Karpas-422 (cell line): Measurements from ENCODE around the gene HIPK1. TPM values are rescaled to one million over a fixed set of nuclear protein-coding genes. Genes with fewer than 3 reads are reported as not detected.

ENCODE experiments used
- DNase-seq: peaks from one replicate; pipeline ENCODE4 v3.0.0-alpha.2; 2015
- H2AFZ ChIP-seq: fragments of 200-600 bp; sonication (generic); 2 replicates; pipeline ENCODE4 v1.6.1; 2014; ENCODE audit warnings: antibody characterized with exemption, low read length, mixed read lengths
- H3K27ac ChIP-seq: fragments of 200-600 bp; sonication (generic); 2 replicates; pipeline ENCODE4 v1.5.1; 2014; ENCODE audit warnings: mild to moderate bottlenecking, low read length, moderate library complexity
- H3K27me3 ChIP-seq: fragments of 200-600 bp; sonication (generic); 2 replicates; pipeline ENCODE4 v1.6.1; 2014; ENCODE audit warnings: low read length, mixed read lengths
- H3K36me3 ChIP-seq: fragments of 200-600 bp; sonication (generic); 2 replicates; pipeline ENCODE4 v1.6.1; 2014; ENCODE audit warnings: low read length, mixed read lengths; ENCODE audit not compliant: insufficient read depth
- H3K4me1 ChIP-seq: fragments of 200-600 bp; sonication (generic); 2 replicates; pipeline ENCODE4 v1.6.1; 2014; ENCODE audit warnings: mild to moderate bottlenecking, low read length, mixed read lengths
- H3K4me2 ChIP-seq: fragments of 200-600 bp; sonication (generic); 2 replicates; pipeline ENCODE4 v1.6.1; 2014; ENCODE audit warnings: low read length, low read depth, mild to moderate bottlenecking; ENCODE audit not compliant: poor library complexity, severe bottlenecking
- H3K4me3 ChIP-seq: fragments of 200-600 bp; sonication (generic); 2 replicates; pipeline ENCODE4 v1.5.1; 2014; ENCODE audit warnings: mild to moderate bottlenecking, antibody characterized with exemption, low read length, mixed read lengths
- H3K79me2 ChIP-seq: fragments of 200-600 bp; sonication (generic); 2 replicates; pipeline ENCODE4 v1.6.1; 2014; ENCODE audit warnings: mild to moderate bottlenecking, low read length, mixed read lengths
- H3K9ac ChIP-seq: fragments of 200-600 bp; sonication (generic); 2 replicates; pipeline ENCODE4 v1.6.0; 2014; ENCODE audit warnings: low read length
- H3K9me2 ChIP-seq: fragments of 200-600 bp; sonication (generic), shearing (Covaris generic); replicated peaks from 2 replicates; pipeline ENCODE4 v1.6.0; 2014; ENCODE audit warnings: mild to moderate bottlenecking, low read length, moderate library complexity; ENCODE audit not compliant: insufficient read depth
- H3K9me3 ChIP-seq: fragments of 300-700, 200-600 bp; sonication (generic); 2 replicates; pipeline ENCODE4 v1.6.1; 2014; ENCODE audit warnings: low read length, mixed read lengths
- H4K20me1 ChIP-seq: fragments of 200-600 bp; sonication (generic); 2 replicates; pipeline ENCODE4 v1.6.1; 2014; ENCODE audit warnings: mild to moderate bottlenecking, antibody characterized with exemption, low read length, low read depth; ENCODE audit not compliant: insufficient read depth
- total RNA-seq: library from RNA; depleted of rRNA; stranded (reverse); fragments of >200 nt; shearing (Covaris generic); gene quantifications from 2 replicates; pipeline ENCODE4 v1.2.3, GENCODE V29; 2014; ENCODE audit warnings: low replicate concordance

Gene HIPK1
- total RNA-seq, 1 experiment from 2014 or later = 36.0 TPM

DNA sequence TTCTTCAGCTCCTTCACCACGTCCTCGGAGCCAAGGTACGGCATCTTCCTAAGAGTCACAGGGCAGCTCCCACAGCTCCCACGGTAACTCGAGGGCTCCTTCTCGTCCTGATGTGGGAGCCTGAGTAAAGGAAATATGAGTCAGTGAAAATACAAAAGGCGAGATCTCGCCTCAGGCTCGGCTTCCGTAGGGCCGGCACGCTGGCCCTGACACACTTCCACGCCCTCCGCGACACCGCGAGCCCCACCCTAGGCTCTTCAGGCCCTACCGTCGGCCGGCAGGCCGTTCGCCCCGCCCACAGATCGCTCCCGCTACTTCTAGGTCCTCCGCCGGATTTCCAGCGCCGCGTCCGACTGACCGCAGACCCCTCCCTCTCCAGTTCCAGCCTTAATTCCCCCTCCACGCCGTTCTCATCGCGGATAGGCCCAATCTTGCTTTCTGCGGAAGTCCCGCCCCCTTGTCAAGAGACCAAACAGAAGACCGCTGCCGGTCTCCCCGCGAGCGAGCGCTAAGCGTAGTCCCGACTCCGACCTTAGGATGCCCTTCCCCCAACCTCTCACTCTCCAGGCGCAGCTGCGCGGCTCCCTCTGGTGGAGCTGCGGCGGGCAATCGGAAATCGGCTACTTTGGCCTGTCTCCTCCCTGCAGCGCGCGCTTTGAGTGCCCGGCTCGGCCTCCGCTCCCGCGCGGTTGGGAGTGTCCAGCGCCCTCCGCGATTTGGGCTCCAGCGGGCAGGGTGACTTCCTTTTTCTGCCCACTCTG lies 24.3 kb upstream of the HIPK1 start, which contains the start of the genes AP4B1 and DCLRE1B:
Gene AP4B1 (minus strand): TSS at position 126 of the 761 bp plus-strand sequence. CDS start 82 bp downstream, at position 44.
Gene DCLRE1B (plus strand): TSS at position 653 of the 761 bp plus-strand sequence. CDS start 261 bp downstream, outside the sequence.
- H3K27ac ChIP-seq = peak within 1 kb of the TSS; percentile 68
- peak; percentile 100 for DNase-seq
- peak within 1 kb of the TSS; percentile 76 for H3K4me3 ChIP-seq
- peaks cover 33% of the 10 kb centered on the region for H3K36me3 ChIP-seq
- H3K4me2 ChIP-seq = peak within 1 kb of the TSS; percentile 78
- peak within 1 kb of the TSS; percentile 91 for H3K9ac ChIP-seq
- no peaks in the 10 kb centered on the region for H3K9me2 ChIP-seq
- peaks cover 21% of the 10 kb centered on the region for H3K4me1 ChIP-seq
- no peaks in the 10 kb centered on the region for H3K9me3 ChIP-seq
- H2AFZ ChIP-seq = peak within 1 kb of the TSS; percentile 92
- peaks cover 53% of the 10 kb centered on the region for H3K79me2 ChIP-seq
- H3K27me3 ChIP-seq = no peaks in the 10 kb centered on the region
- H4K20me1 ChIP-seq = no peaks in the 10 kb centered on the region

- Histone ChIP-seq H3K4me2 (peak overlapping the region; percentile 73), H3K9ac (peak overlapping the region; percentile 91), H3K36me3 (peaks cover 33% of the 10 kb centered on the region), H3K79me2 (peaks cover 50% of the 10 kb centered on the region), H3K9me3 (no peaks in the 10 kb centered on the region), H3K27me3 (no peaks in the 10 kb centered on the region), H4K20me1 (no peaks in the 10 kb centered on the region), H3K4me3 (peak overlapping the region; percentile 75), H2AFZ (peak overlapping the region; percentile 92), H3K27ac (peak overlapping the region; percentile 57), H3K4me1 (peaks cover 21% of the 10 kb centered on the region), H3K9me2 (no peaks in the 10 kb centered on the region)
- DNase-seq = peak; percentile 78
Measured at GRCh38 chr1:113905435-113905861, 23.7 kb upstream of the HIPK1 start.

DNA sequence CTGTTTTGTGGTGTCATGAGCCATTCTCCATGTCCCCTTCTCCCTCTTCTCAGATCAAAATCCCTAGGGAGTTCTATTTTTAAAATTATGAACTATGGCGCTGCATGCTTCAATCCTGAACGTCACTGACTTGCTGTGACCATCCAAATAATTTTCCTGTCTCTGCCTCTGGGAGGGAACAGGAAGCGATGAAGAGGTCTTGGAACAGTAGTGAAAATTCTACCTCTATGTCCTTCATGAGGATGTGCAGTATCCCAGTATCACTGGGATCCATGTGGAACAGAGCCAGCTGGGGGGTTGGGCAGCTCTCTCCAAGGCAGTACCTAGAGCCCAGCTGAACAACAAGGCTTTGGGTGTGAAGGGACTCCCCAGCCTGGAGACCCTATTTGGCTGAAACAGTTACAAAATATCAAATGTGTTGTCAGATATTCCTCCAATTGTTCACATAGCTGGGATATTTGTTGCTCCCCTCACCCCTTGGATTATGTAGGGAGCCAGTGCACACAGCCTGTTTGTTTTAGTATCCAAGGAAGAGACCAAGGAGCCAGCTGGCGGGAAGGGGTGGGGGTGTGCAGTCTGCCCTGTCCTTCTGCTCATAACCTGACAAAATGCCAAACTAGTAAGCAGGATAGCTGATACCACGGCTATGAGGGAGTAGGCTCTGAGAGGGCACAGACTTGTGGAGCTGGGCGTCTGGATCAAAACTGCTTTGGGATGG lies 16.4 kb upstream of the HIPK1 start:
- no peaks in the 10 kb centered on the region for H3K79me2 ChIP-seq
- H4K20me1 ChIP-seq = no peaks in the 10 kb centered on the region
- no peak overlapping the region for H3K27ac ChIP-seq
- peaks cover 28% of the 10 kb centered on the region for H3K36me3 ChIP-seq
- no peak overlapping the region for H3K9ac ChIP-seq
- H3K4me3 ChIP-seq = no peak overlapping the region
- H3K4me1 ChIP-seq = no peaks in the 10 kb centered on the region
- no peak for DNase-seq
- H2AFZ ChIP-seq = no peak overlapping the region
- no peaks in the 10 kb centered on the region for H3K9me3 ChIP-seq
- H3K9me2 ChIP-seq = no peaks in the 10 kb centered on the region
- no peaks in the 10 kb centered on the region for H3K27me3 ChIP-seq
- no peak overlapping the region for H3K4me2 ChIP-seq

GRCh38 chr1:113913312-113913668 lies 15.8 kb upstream of the HIPK1 start:
- DNase-seq = no peak
- Histone ChIP-seq H3K4me2 (no peak overlapping the region), H3K9me2 (no peaks in the 10 kb centered on the region), H3K4me3 (no peak overlapping the region), H4K20me1 (no peaks in the 10 kb centered on the region), H3K9ac (no peak overlapping the region), H2AFZ (no peak overlapping the region), H3K36me3 (peaks cover 24% of the 10 kb centered on the region), H3K27ac (no peak overlapping the region), H3K79me2 (no peaks in the 10 kb centered on the region), H3K9me3 (no peaks in the 10 kb centered on the region), H3K27me3 (no peaks in the 10 kb centered on the region), H3K4me1 (no peaks in the 10 kb centered on the region)

GRCh38 chr1:113913887-113914664 lies 15.0 kb upstream of the HIPK1 start:
- H3K4me3 ChIP-seq = no peak overlapping the region
- no peak overlapping the region for H3K4me2 ChIP-seq
- peaks cover 23% of the 10 kb centered on the region for H3K36me3 ChIP-seq
- H2AFZ ChIP-seq = no peak overlapping the region
- H3K9me2 ChIP-seq = no peaks in the 10 kb centered on the region
- no peak overlapping the region for H3K9ac ChIP-seq
- H4K20me1 ChIP-seq = no peaks in the 10 kb centered on the region
- no peaks in the 10 kb centered on the region for H3K79me2 ChIP-seq
- no peak for DNase-seq
- H3K4me1 ChIP-seq = no peaks in the 10 kb centered on the region; the same call in 1 of the 2 replicates
- H3K9me3 ChIP-seq = no peaks in the 10 kb centered on the region
- H3K27me3 ChIP-seq = no peaks in the 10 kb centered on the region
- H3K27ac ChIP-seq = no peak overlapping the region

DNA sequence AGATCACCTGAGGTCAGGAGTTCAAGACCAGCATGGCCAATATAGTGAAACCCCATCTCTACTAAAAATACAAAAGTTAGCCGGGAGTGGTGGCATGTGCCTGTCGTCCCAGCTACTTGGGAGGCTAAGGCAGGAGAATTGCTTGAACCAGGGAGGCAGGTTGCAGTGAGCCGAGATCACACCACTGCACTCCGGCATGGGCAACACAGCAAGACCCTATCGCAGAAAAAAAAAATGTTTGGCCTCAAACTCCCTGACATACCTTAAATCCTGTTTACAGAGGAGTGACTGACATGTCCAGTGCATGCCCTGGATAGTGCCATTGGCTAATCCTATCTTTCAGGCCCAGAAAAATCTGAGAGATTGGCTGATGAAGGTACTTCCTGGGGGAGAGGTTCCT lies 12.2 kb upstream of the HIPK1 start:
- no peak overlapping the region for H2AFZ ChIP-seq
- H3K4me2 ChIP-seq = no peak overlapping the region
- no peak overlapping the region for H3K4me3 ChIP-seq
- no peaks in the 10 kb centered on the region for H3K79me2 ChIP-seq
- no peaks in the 10 kb centered on the region for H4K20me1 ChIP-seq
- H3K4me1 ChIP-seq = no peaks in the 10 kb centered on the region; the same call in 1 of the 2 replicates
- H3K27me3 ChIP-seq = no peaks in the 10 kb centered on the region
- H3K36me3 ChIP-seq = 0 out of 2 replicates have a peak, but pooled peaks cover 5% of the 10 kb centered on the region
- H3K9ac ChIP-seq = no peak overlapping the region
- H3K9me3 ChIP-seq = no peaks in the 10 kb centered on the region
- no peaks in the 10 kb centered on the region for H3K9me2 ChIP-seq
- DNase-seq = no peak
- H3K27ac ChIP-seq = no peak overlapping the region

DNA sequence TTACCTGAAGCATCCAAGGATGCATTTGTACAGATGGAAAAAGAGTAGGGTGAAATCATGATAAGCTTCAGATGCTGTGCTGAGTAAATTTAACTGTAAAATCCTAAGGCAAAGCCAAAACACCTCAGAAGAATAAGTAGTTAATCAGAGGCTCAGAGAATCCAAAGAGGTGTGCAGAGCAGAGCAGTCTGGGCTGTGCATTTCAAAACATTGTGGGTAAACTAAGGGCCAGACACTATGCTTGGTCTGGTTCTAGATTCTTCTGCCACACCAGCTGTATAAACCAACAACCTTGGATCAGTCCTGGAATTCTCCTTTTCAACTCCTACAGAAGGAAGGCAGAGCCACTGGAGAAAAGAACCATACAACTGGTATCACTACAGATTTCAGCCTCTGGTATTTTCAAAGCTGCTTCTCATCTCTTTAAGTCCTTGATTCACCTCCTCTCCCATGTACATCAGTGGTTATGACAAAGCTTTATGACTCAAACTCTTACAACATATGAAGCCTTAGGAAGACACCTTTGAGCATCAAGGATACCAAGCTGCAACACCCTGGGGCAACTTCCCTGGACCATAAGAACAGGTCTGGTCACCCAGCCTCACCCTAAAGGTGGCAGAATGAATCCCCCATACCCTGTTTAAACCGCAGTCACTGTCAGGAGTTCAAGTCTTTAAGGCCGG lies 11.6 kb upstream of the HIPK1 start:
- Histone ChIP-seq H3K79me2 (no peaks in the 10 kb centered on the region), H3K9me2 (no peaks in the 10 kb centered on the region), H3K4me1 (no peaks in the 10 kb centered on the region; the same call in 1 of the 2 replicates), H3K36me3 (0 out of 2 replicates have a peak, but pooled peaks cover 1% of the 10 kb centered on the region), H3K27ac (no peak overlapping the region), H3K4me3 (no peak overlapping the region), H4K20me1 (no peaks in the 10 kb centered on the region), H2AFZ (no peak overlapping the region), H3K9me3 (no peaks in the 10 kb centered on the region), H3K4me2 (no peak overlapping the region), H3K27me3 (no peaks in the 10 kb centered on the region), H3K9ac (no peak overlapping the region)
- no peak for DNase-seq
